OCI-LY7 (cell line): ENCODE results near the gene E4F1.

Source experiments
- CTCF ChIP-seq: fragments of 200-600 bp; sonication (generic); conservative IDR thresholded peaks from 2 replicates; pipeline ENCODE4 v1.5.1; 2014; ENCODE audit warnings: mild to moderate bottlenecking, antibody characterized with exemption, low read length, moderate library complexity, mixed read lengths
- EZH2phosphoT487 ChIP-seq: fragments of 200-600 bp; sonication (generic); IDR thresholded peaks from 2 replicates; pipeline ENCODE4 v1.6.1; 2018; ENCODE audit warnings: low read depth, borderline replicate concordance, mild to moderate bottlenecking, mixed run types, antibody characterized with exemption, low read length, moderate library complexity, mixed read lengths

GRCh38 chr16:2208772-2209171 is 14.6 kb upstream of the E4F1 start:
- TF ChIP-seq CTCF (no peak), EZH2phosphoT487 (no peak)
